H1 (cell line): ENCODE results near the gene TBC1D24. TPM values are rescaled to one million over a fixed set of nuclear protein-coding genes. Genes with fewer than 3 reads are reported as not detected.

Source experiments
- ATF3 ChIP-seq: IDR thresholded peaks from 2 replicates; pipeline ENCODE4 v1.6.1; 2011; ENCODE audit warnings: low read depth, mild to moderate bottlenecking, low read length; ENCODE audit not compliant: insufficient read depth
- TAF1 ChIP-seq: IDR thresholded peaks from 2 replicates; pipeline ENCODE4 v1.6.1; 2011; ENCODE audit warnings: mild to moderate bottlenecking, low read depth, low read length
- TEAD4 ChIP-seq: IDR thresholded peaks from 2 replicates; pipeline ENCODE4 v1.6.1; 2012; ENCODE audit warnings: low read depth, low read length, inconsistent platforms, mixed read lengths
- polyA plus RNA-seq, 7 experiments: library from polyadenylated mRNA; depleted of rRNA in 3 of 7; stranded (reverse) in 5 of 7; unstranded in 2 of 7; fragments of >200 nt in 5 of 7; fragments of 200-250 nt in 2 of 7; gene quantifications; 1 replicate in 5 of 7; 2 replicates in 1 of 7; 4 replicates in 1 of 7; pipeline versions ENCODE4 v1.2.1 to v1.2.3, GENCODE V29; 2011 to 2013; ENCODE audit warnings: missing spikeins in 2 of 7, mixed read lengths in 2 of 7
- total RNA-seq: library from RNA; stranded (reverse); fragmentation: NEBNext Ultra II Directional; extraction: Animal tissue kit (Norgen Biotek cat#: 25700); gene quantifications from 2 replicates; pipeline ENCODE4 v1.2.1, GENCODE V29; 2021

TBC1D24 gene
- total and polyA plus RNA-seq, 2 of the 8 experiments (the other 6 are each of a cell fraction or from before 2014, with no cell fraction given) = 8.7 to 21.5 TPM

GRCh38 chr16:2531696-2532493 is 57.0 kb downstream of the TBC1D24 start (continued):
- TF ChIP-seq ATF3 (no peak), TAF1 (peak; percentile 62; the same call in 1 of the 2 replicates), TEAD4 (peak; percentile 80; the same call in 1 of the 2 replicates)
- TF ChIP-seq, all 59 proteins: peak for 19
